Measurements from ENCODE around the gene CACNA2D2.

GRCh38 chr3:50322115-50322385 lies 181.4 kb downstream of the CACNA2D2 start:
- TF ChIP-seq POLR2A (IDR thresholded peaks at IDR 0.05) = no peak
- TF ChIP-seq CTCF (IDR thresholded peaks at IDR 0.05) = no peak

All from adrenal gland (tissue), 5 donors.